Measurements from ENCODE around the gene SLC27A5. TPM values are rescaled to one million over a fixed set of nuclear protein-coding genes. Genes with fewer than 3 reads are reported as not detected.
"Not testable (repeated sequence)": the region's sequence is repeated elsewhere in the genome, so short reads cannot be mapped to it uniquely, and the experiment has no call there.

SLC27A5 gene
- total RNA-seq, 1 donor, result 1.9 TPM

- Histone ChIP-seq H3K9me3 (ENCODE audit: low read depth, low read length) (no peaks in the 10 kb centered on the region), H3K4me1 (ENCODE audit: insufficient read depth, low read length) (peaks cover 18% of the 10 kb centered on the region), H3K27me3 (ENCODE audit: insufficient read depth, low read length) (no peaks in the 10 kb centered on the region), H3K4me3 (ENCODE audit: low read length) (peak overlapping the region; percentile 61)
These were observed 36.6 kb downstream of the SLC27A5 start for GRCh38 chr19:58474997-58475713.

- Histone ChIP-seq H3K4me1 (ENCODE audit: insufficient read depth, low read length) (peaks cover 18% of the 10 kb centered on the region), H3K9me3 (ENCODE audit: low read depth, low read length) (no peaks in the 10 kb centered on the region), H3K4me3 (ENCODE audit: low read length) (no peak overlapping the region), H3K27me3 (ENCODE audit: insufficient read depth, low read length) (no peaks in the 10 kb centered on the region)
These were observed 37.3 kb downstream of the SLC27A5 start for GRCh38 chr19:58474291-58474996.

GRCh38 chr19:58473775-58474174 is 38.0 kb downstream of the SLC27A5 start:
- Histone ChIP-seq H3K4me3 (ENCODE audit: low read length) (no peak overlapping the region), H3K27me3 (ENCODE audit: insufficient read depth, low read length) (no peaks in the 10 kb centered on the region), H3K9me3 (ENCODE audit: low read depth, low read length) (no peaks in the 10 kb centered on the region), H3K4me1 (ENCODE audit: insufficient read depth, low read length) (peaks cover 18% of the 10 kb centered on the region)

- Histone ChIP-seq H3K4me3 (ENCODE audit: low read length) (no peak overlapping the region), H3K4me1 (ENCODE audit: insufficient read depth, low read length) (peaks cover 27% of the 10 kb centered on the region), H3K27me3 (ENCODE audit: insufficient read depth, low read length) (no peaks in the 10 kb centered on the region), H3K9me3 (ENCODE audit: low read depth, low read length) (no peaks in the 10 kb centered on the region)
These were observed 40.1 kb downstream of the SLC27A5 start for GRCh38 chr19:58471736-58472135.

GRCh38 chr19:58470837-58471543 is 40.8 kb downstream of the SLC27A5 start:
- H3K4me3 ChIP-seq (ENCODE audit: low read length), result not testable (repeated sequence)

GRCh38 chr19:58469241-58470013 is 42.4 kb downstream of the SLC27A5 start:
- Histone ChIP-seq H3K9me3 (ENCODE audit: low read depth, low read length) (no peaks in the 10 kb centered on the region), H3K4me1 (ENCODE audit: insufficient read depth, low read length) (peaks cover 17% of the 10 kb centered on the region), H3K4me3 (ENCODE audit: low read length) (no peak overlapping the region), H3K27me3 (ENCODE audit: insufficient read depth, low read length) (no peaks in the 10 kb centered on the region)

More at GRCh38 chr19:58470837-58471543, 40.8 kb downstream of the SLC27A5 start:
- not testable (repeated sequence) for H3K9me3 ChIP-seq (ENCODE audit: low read depth, low read length); H3K27me3 ChIP-seq (ENCODE audit: insufficient read depth, low read length)
- H3K4me1 ChIP-seq (ENCODE audit: insufficient read depth, low read length), result peaks cover 26% of the 10 kb centered on the region

GRCh38 chr19:58468216-58468839 is 43.5 kb downstream of the SLC27A5 start:
- no peaks in the 10 kb centered on the region for H3K9me3 ChIP-seq (ENCODE audit: low read depth, low read length)
- H3K27me3 ChIP-seq (ENCODE audit: insufficient read depth, low read length), result no peaks in the 10 kb centered on the region
- peaks cover 17% of the 10 kb centered on the region for H3K4me1 ChIP-seq (ENCODE audit: insufficient read depth, low read length)
- H3K4me3 ChIP-seq (ENCODE audit: low read length), result no peak overlapping the region

GRCh38 chr19:58466760-58467589 is 44.8 kb downstream of the SLC27A5 start, which contains the start of gene ZNF324:
Gene ZNF324, plus strand, starts transcription at chr19:58467080. Its CDS starts 2,106 bp downstream, at chr19:58469186.
- Histone ChIP-seq H3K9me3 (ENCODE audit: low read depth, low read length) (no peaks in the 10 kb centered on the region), H3K27me3 (ENCODE audit: insufficient read depth, low read length) (no peaks in the 10 kb centered on the region), H3K4me3 (ENCODE audit: low read length) (peak within 1 kb of the TSS; percentile 91), H3K4me1 (ENCODE audit: insufficient read depth, low read length) (peaks cover 17% of the 10 kb centered on the region)

GRCh38 chr19:58466089-58466759 is 45.6 kb downstream of the SLC27A5 start:
- peaks cover 17% of the 10 kb centered on the region for H3K4me1 ChIP-seq (ENCODE audit: insufficient read depth, low read length)
- H3K4me3 ChIP-seq (ENCODE audit: low read length), result peak overlapping the region; percentile 91
- H3K27me3 ChIP-seq (ENCODE audit: insufficient read depth, low read length), result no peaks in the 10 kb centered on the region
- H3K9me3 ChIP-seq (ENCODE audit: low read depth, low read length), result no peaks in the 10 kb centered on the region

- H3K4me3 ChIP-seq (ENCODE audit: low read length), result no peak overlapping the region
- H3K9me3 ChIP-seq (ENCODE audit: low read depth, low read length), result no peaks in the 10 kb centered on the region
- no peaks in the 10 kb centered on the region for H3K27me3 ChIP-seq (ENCODE audit: insufficient read depth, low read length)
- no peaks in the 10 kb centered on the region for H3K4me1 ChIP-seq (ENCODE audit: insufficient read depth, low read length)
These were observed 51.8 kb downstream of the SLC27A5 start for GRCh38 chr19:58460039-58460438.

- H3K27me3 ChIP-seq (ENCODE audit: insufficient read depth, low read length), result no peaks in the 10 kb centered on the region
- H3K4me1 ChIP-seq (ENCODE audit: insufficient read depth, low read length), result peaks cover 2% of the 10 kb centered on the region
- no peak overlapping the region for H3K4me3 ChIP-seq (ENCODE audit: low read length)
- H3K9me3 ChIP-seq (ENCODE audit: low read depth, low read length), result no peaks in the 10 kb centered on the region
These were observed 55.7 kb downstream of the SLC27A5 start for GRCh38 chr19:58456111-58456510.

GRCh38 chr19:58455306-58455705 is 56.5 kb downstream of the SLC27A5 start:
- Histone ChIP-seq H3K4me1 (ENCODE audit: insufficient read depth, low read length) (peaks cover 6% of the 10 kb centered on the region), H3K9me3 (ENCODE audit: low read depth, low read length) (no peaks in the 10 kb centered on the region), H3K4me3 (ENCODE audit: low read length) (no peak overlapping the region), H3K27me3 (ENCODE audit: insufficient read depth, low read length) (no peaks in the 10 kb centered on the region)

- no peak overlapping the region for H3K4me3 ChIP-seq (ENCODE audit: low read length)
- H3K4me1 ChIP-seq (ENCODE audit: insufficient read depth, low read length), result peaks cover 6% of the 10 kb centered on the region
- no peaks in the 10 kb centered on the region for H3K9me3 ChIP-seq (ENCODE audit: low read depth, low read length)
- H3K27me3 ChIP-seq (ENCODE audit: insufficient read depth, low read length), result peaks cover 3% of the 10 kb centered on the region
These were observed 58.0 kb downstream of the SLC27A5 start for GRCh38 chr19:58453743-58454142.
